HCT116 (cell line): ENCODE measurements around the gene SPTY2D1. TPM values are rescaled to one million over a fixed set of nuclear protein-coding genes. Genes with fewer than 3 reads are reported as not detected.

Experiments
- total RNA-seq: library from RNA; stranded (reverse); gene quantifications from one replicate; pipeline ENCODE4 v1.2.1, GENCODE V29; 2021; ENCODE audit not compliant: unreplicated experiment

Gene SPTY2D1
- total RNA-seq, 1 experiment from 2014 or later = 19.7 TPM

Other genes starting within 250 kb of the SPTY2D1 start
- gene LDHA, start 239.8 kb downstream of the SPTY2D1 start, total RNA-seq = 974 TPM
- gene LDHC, start 222.0 kb downstream of the SPTY2D1 start, total RNA-seq = not detected
- not detected for gene LDHAL6A, start 178.5 kb downstream of the SPTY2D1 start, total RNA-seq
- gene TSG101, start 107.4 kb downstream of the SPTY2D1 start, total RNA-seq = 61.9 TPM
- gene UEVLD, start 45.6 kb downstream of the SPTY2D1 start, total RNA-seq = 13.7 TPM
- 3.2 TPM for gene MISFA, start 34.6 kb downstream of the SPTY2D1 start, total RNA-seq
- gene TMEM86A, start 64.4 kb upstream of the SPTY2D1 start, total RNA-seq = 2.0 TPM
- not detected for gene IGSF22, start 91.8 kb upstream of the SPTY2D1 start, total RNA-seq
- gene PTPN5, start 157.5 kb upstream of the SPTY2D1 start, total RNA-seq = not detected